Islet precursor cell (in vitro differentiated cells): ENCODE measurements around the gene TRMT5.

Experiments
- DNase-seq: peaks from one replicate; pipeline ENCODE4 v3.0.0-alpha.2; 2018

TRMT5 gene

GRCh38 chr14:60964904-60965303 lies 16.0 kb downstream of the TRMT5 start:
- no peak for DNase-seq

- DNase-seq = no peak
Observed at GRCh38 chr14:60963761-60964160, 17.1 kb downstream of the TRMT5 start.

- no peak for DNase-seq
Observed at GRCh38 chr14:60958146-60958545, 22.7 kb downstream of the TRMT5 start.

GRCh38 chr14:60956632-60957031 lies 24.2 kb downstream of the TRMT5 start:
- DNase-seq = no peak

GRCh38 chr14:60956202-60956601 lies 24.7 kb downstream of the TRMT5 start:
- no peak for DNase-seq

- DNase-seq = no peak
Observed at GRCh38 chr14:60951776-60952435, 29.0 kb downstream of the TRMT5 start.

GRCh38 chr14:60946773-60947172 lies 34.1 kb downstream of the TRMT5 start:
- DNase-seq = no peak

- no peak for DNase-seq
Observed at GRCh38 chr14:60945984-60946383, 34.9 kb downstream of the TRMT5 start.

GRCh38 chr14:60944204-60944603 lies 36.7 kb downstream of the TRMT5 start:
- no peak for DNase-seq

GRCh38 chr14:60943637-60944032 lies 37.2 kb downstream of the TRMT5 start:
- DNase-seq = no peak

- DNase-seq = no peak
Observed at GRCh38 chr14:60935319-60935718, 45.6 kb downstream of the TRMT5 start.

GRCh38 chr14:60933920-60934655 lies 46.8 kb downstream of the TRMT5 start:
- DNase-seq = no peak

GRCh38 chr14:60931218-60931617 lies 49.7 kb downstream of the TRMT5 start:
- no peak for DNase-seq

GRCh38 chr14:60926002-60926401 lies 54.9 kb downstream of the TRMT5 start:
- no peak for DNase-seq

GRCh38 chr14:60925286-60925685 lies 55.6 kb downstream of the TRMT5 start:
- DNase-seq = no peak

- DNase-seq = no peak
Observed at GRCh38 chr14:60922050-60922449, 58.8 kb downstream of the TRMT5 start.
